Parathyroid adenoma (tissue), 2 donors: ENCODE measurements around the gene UACA.
"Not testable (repeated sequence)": the region's sequence is repeated elsewhere in the genome, so short reads cannot be mapped to it uniquely, and the experiment has no call there.

ENCODE experiments used
- H2AFZ ChIP-seq: fragments of 300-600 bp; sonication (generic); one replicate; pipeline ENCODE4 v1.7.0; 2017; ENCODE audit warnings: antibody characterized with exemption, mild to moderate bottlenecking
- H3K27ac ChIP-seq: fragments of 300-600 bp; sonication (generic); one replicate; pipeline ENCODE4 v1.7.0; 2017
- H3K27me3 ChIP-seq: fragments of 300-600 bp; sonication (generic); one replicate; pipeline ENCODE4 v1.7.0; 2017; ENCODE audit warnings: low read length; ENCODE audit not compliant: control insufficient read depth, insufficient read depth
- H3K36me3 ChIP-seq: fragments of 300-600 bp; sonication (generic); one replicate; pipeline ENCODE4 v1.7.0; 2017; ENCODE audit warnings: low read length; ENCODE audit not compliant: control insufficient read depth, insufficient read depth
- H3K4me1 ChIP-seq: fragments of 300-600 bp; sonication (generic); one replicate; pipeline ENCODE4 v1.7.0; 2017; ENCODE audit warnings: control low read depth
- H3K4me2 ChIP-seq: fragments of 300-600 bp; sonication (generic); one replicate; pipeline ENCODE4 v1.7.0; 2017; ENCODE audit warnings: low read length
- H3K4me3 ChIP-seq: fragments of 300-600 bp; sonication (generic); one replicate; pipeline ENCODE4 v1.7.0; 2017; ENCODE audit warnings: low read depth, low read length
- H3K79me2 ChIP-seq: fragments of 300-600 bp; sonication (generic); one replicate; pipeline ENCODE4 v1.7.0; 2017; ENCODE audit warnings: control low read depth
- H3K9ac ChIP-seq: fragments of 300-600 bp; sonication (generic); one replicate; pipeline ENCODE4 v1.7.0; 2017; ENCODE audit warnings: mild to moderate bottlenecking
- H3K9me3 ChIP-seq: fragments of 300-600 bp; sonication (generic); one replicate; pipeline ENCODE4 v1.7.0; 2017; ENCODE audit warnings: low read length; ENCODE audit not compliant: control insufficient read depth
- CTCF ChIP-seq: fragments of 300-600 bp; sonication (generic); IDR thresholded peaks from one replicate; pipeline ENCODE4 v1.7.0; 2017; ENCODE audit warnings: antibody characterized with exemption, mild to moderate bottlenecking
- donor health status: primary hyperparathyroidism.

UACA gene

GRCh38 chr15:70618929-70619328 is 144.4 kb downstream of the UACA start:
- H3K36me3 ChIP-seq = no peaks in the 10 kb centered on the region
- no peaks in the 10 kb centered on the region for H3K4me1 ChIP-seq
- H3K9me3 ChIP-seq = no peaks in the 10 kb centered on the region
- no peak overlapping the region for H2AFZ ChIP-seq
- H3K27me3 ChIP-seq = no peaks in the 10 kb centered on the region
- no peaks in the 10 kb centered on the region for H3K79me2 ChIP-seq
- H3K9ac ChIP-seq = no peak overlapping the region
- no peak overlapping the region for H3K4me3 ChIP-seq
- H3K4me2 ChIP-seq = no peak overlapping the region
- TF ChIP-seq CTCF = no peak
- no peak overlapping the region for H3K27ac ChIP-seq

- H3K27ac ChIP-seq = no peak overlapping the region
- no peak overlapping the region for H3K9ac ChIP-seq
- no peaks in the 10 kb centered on the region for H3K9me3 ChIP-seq
- no peaks in the 10 kb centered on the region for H3K79me2 ChIP-seq
- H3K4me3 ChIP-seq = no peak overlapping the region
- no peak for TF ChIP-seq CTCF
- H3K4me1 ChIP-seq = no peaks in the 10 kb centered on the region
- H3K36me3 ChIP-seq = no peaks in the 10 kb centered on the region
- H3K4me2 ChIP-seq = no peak overlapping the region
- no peak overlapping the region for H2AFZ ChIP-seq
- no peaks in the 10 kb centered on the region for H3K27me3 ChIP-seq
Observed at GRCh38 chr15:70617911-70618287, 145.5 kb downstream of the UACA start.

GRCh38 chr15:70617076-70617910 is 146.1 kb downstream of the UACA start:
- H2AFZ ChIP-seq = no peak overlapping the region
- H3K9me3 ChIP-seq = no peaks in the 10 kb centered on the region
- no peak overlapping the region for H3K4me2 ChIP-seq
- no peaks in the 10 kb centered on the region for H3K27me3 ChIP-seq
- no peaks in the 10 kb centered on the region for H3K36me3 ChIP-seq
- no peak for TF ChIP-seq CTCF
- H3K79me2 ChIP-seq = no peaks in the 10 kb centered on the region
- no peaks in the 10 kb centered on the region for H3K4me1 ChIP-seq
- no peak overlapping the region for H3K4me3 ChIP-seq
- H3K9ac ChIP-seq = no peak overlapping the region
- no peak overlapping the region for H3K27ac ChIP-seq

GRCh38 chr15:70616311-70616756 is 147.0 kb downstream of the UACA start:
- H3K4me2 ChIP-seq, H3K27ac ChIP-seq, H3K27me3 ChIP-seq, H3K79me2 ChIP-seq, H3K9me3 ChIP-seq, H3K9ac ChIP-seq, H3K4me1 ChIP-seq, H2AFZ ChIP-seq, H3K4me3 ChIP-seq, H3K36me3 ChIP-seq: not testable (repeated sequence)

GRCh38 chr15:70615435-70616310 is 147.7 kb downstream of the UACA start:
- Histone ChIP-seq H3K27ac (no peak overlapping the region), H3K36me3 (no peaks in the 10 kb centered on the region), H3K79me2 (no peaks in the 10 kb centered on the region), H3K4me2 (no peak overlapping the region), H3K9me3 (no peaks in the 10 kb centered on the region), H2AFZ (no peak overlapping the region), H3K4me3 (no peak overlapping the region), H3K9ac (no peak overlapping the region), H3K27me3 (no peaks in the 10 kb centered on the region), H3K4me1 (no peaks in the 10 kb centered on the region)
- TF ChIP-seq CTCF = no peak
